Panc1 (cell line): Measurements from ENCODE around the gene CPA1. TPM values are rescaled to one million over a fixed set of nuclear protein-coding genes. Genes with fewer than 3 reads are reported as not detected.

Experiments
- ATAC-seq: fragments of 200-7000 bp; cut with Tn5 transposase; 2 replicates; pipeline ENCODE4 v1.9.1; 2020; ENCODE audit warnings: mild to moderate bottlenecking, moderate library complexity
- BruUV-seq: library from RNA; stranded (reverse); fragments of 400-500 nt; replicated peaks from 2 replicates; lab custom pipeline; 2021; lab: Mats Ljungman, UMichigan
- CTCF ChIA-PET: fragments of 300-600 bp; sonication (Branson Sonifier 250); formaldehyde crosslinking; loops from one replicate; lab custom pipeline; 2022; ENCODE audit warnings: antibody characterized with exemption; lab: Charles Lee
- POLR2A ChIA-PET: fragments of 300-600 bp; sonication (Branson Sonifier 250); formaldehyde crosslinking; loops from one replicate; lab custom pipeline; 2022; ENCODE audit warnings: antibody characterized with exemption; lab: Charles Lee
- DNase-seq: peaks from one replicate; pipeline ENCODE4 v3.0.0-alpha.2; 2010; ENCODE audit warnings: low read depth, low spot score
- H3K27ac ChIP-seq: 2 replicates; pipeline ENCODE4 v1.5.1; 2011; ENCODE audit warnings: mild to moderate bottlenecking, low read length, inconsistent platforms
- H3K27me3 ChIP-seq: fragments of 200-500 bp; sonication (Bioruptor generic); 2 replicates; pipeline ENCODE4 v1.6.0; 2014; ENCODE audit warnings: low read length, inconsistent platforms; ENCODE audit not compliant: control insufficient read depth, insufficient read depth
- H3K36me3 ChIP-seq: fragments of 200-500 bp; sonication (Bioruptor generic); 2 replicates; pipeline ENCODE4 v1.5.1; 2014; ENCODE audit warnings: inconsistent platforms, mild to moderate bottlenecking, low read length, moderate library complexity; ENCODE audit not compliant: control insufficient read depth, insufficient read depth
- H3K4me1 ChIP-seq: 2 replicates; pipeline ENCODE4 v1.5.1; 2011; ENCODE audit warnings: inconsistent platforms, mild to moderate bottlenecking, low read length, moderate library complexity; ENCODE audit not compliant: control insufficient read depth, insufficient read depth
- H3K4me3 ChIP-seq, 2 experiments: 2 replicates each; pipeline ENCODE4 v1.5.1; 2011 to 2012; ENCODE audit warnings: low read depth in 2 of 2, low read length in 2 of 2, mild to moderate bottlenecking in 2 of 2, inconsistent platforms in 1 of 2, moderate library complexity in 1 of 2
- H3K9me3 ChIP-seq: fragments of 200-500 bp; sonication (Bioruptor generic); 2 replicates; pipeline ENCODE4 v1.5.1; 2014; ENCODE audit warnings: low read depth, mild to moderate bottlenecking, inconsistent platforms, low read length, moderate library complexity; ENCODE audit not compliant: control insufficient read depth, insufficient read depth
- CTCF ChIP-seq: fragments of 450-650 bp; IDR thresholded peaks from 2 replicates; pipeline ENCODE4 v1.5.1; 2017; ENCODE audit warnings: mild to moderate bottlenecking
- POLR2AphosphoS5 ChIP-seq: IDR thresholded peaks from 2 replicates; pipeline ENCODE4 v1.6.1; 2012; ENCODE audit warnings: mild to moderate bottlenecking, low read depth, low read length, moderate library complexity
- REST ChIP-seq, 2 experiments: IDR thresholded peaks; 2 replicates each; pipeline ENCODE4 v1.6.1; 2011 to 2012; ENCODE audit warnings: low read depth in 2 of 2, control low read depth in 1 of 2, low read length in 1 of 2, mild to moderate bottlenecking in 1 of 2, moderate library complexity in 1 of 2; ENCODE audit not compliant: insufficient read depth in 1 of 2
- SIN3A ChIP-seq: IDR thresholded peaks from 2 replicates; pipeline ENCODE4 v1.6.1; 2012; ENCODE audit warnings: low read depth, mild to moderate bottlenecking, low read length, moderate library complexity, borderline replicate concordance; ENCODE audit not compliant: insufficient read depth
- TCF7L2 ChIP-seq: IDR thresholded peaks from 2 replicates; pipeline ENCODE4 v1.6.1; 2011; ENCODE audit warnings: mild to moderate bottlenecking, low read depth, low read length, inconsistent platforms
- in situ Hi-C: cut with HindIII; loops from 2 replicates; pipeline ENCODE4 v1.10.0; 2016; ENCODE audit warnings: low sequenced_read_pairs, low pct_unique_long_range_greater_than_20kb
- intact Hi-C: fragments of 100-400 bp; cut with micrococcal nuclease; formaldehyde crosslinking; loops from one replicate; pipeline ENCODE4 v1.10.0; 2022; ENCODE audit not compliant: unreplicated experiment
- total RNA-seq: library from RNA; stranded (reverse); gene quantifications from one replicate; pipeline ENCODE4 v1.2.1, GENCODE V29; 2021; ENCODE audit not compliant: unreplicated experiment

CPA1 gene
- total RNA-seq, 1 experiment from 2014 or later, result 7.6 TPM

- Histone ChIP-seq H3K4me3 (no peak overlapping the region), H3K27me3 (no peaks in the 10 kb centered on the region), H3K9me3 (no peaks in the 10 kb centered on the region), H3K27ac (no peak overlapping the region), H3K36me3 (no peaks in the 10 kb centered on the region), H3K4me1 (no peaks in the 10 kb centered on the region)
- BruUV-seq, result no TSS peak
- intact Hi-C loops (no loop called here), in situ Hi-C loops (no loop called here)
- DNase-seq (no peak), ATAC-seq (no peak)
- POLR2A ChIA-PET, result no interaction called here
- TF ChIP-seq TCF7L2, result no peak
- TF ChIP-seq CTCF, result no peak
- TF ChIP-seq REST (IDR thresholded peaks at IDR 0.05; ENCODE audit: insufficient read depth in 1 of 2, low read depth in 2 of 2, low read length in 1 of 2), result no peak
- no peak for TF ChIP-seq SIN3A
- no peak for TF ChIP-seq POLR2AphosphoS5
- CTCF ChIA-PET, result no interaction called here
Observed at GRCh38 chr7:130415006-130415405, 34.7 kb downstream of the CPA1 start.

- Histone ChIP-seq H3K27me3 (no peaks in the 10 kb centered on the region), H3K4me1 (no peaks in the 10 kb centered on the region), H3K4me3 (no peak overlapping the region), H3K36me3 (no peaks in the 10 kb centered on the region), H3K9me3 (no peaks in the 10 kb centered on the region), H3K27ac (no peak overlapping the region)
- no peak for DNase-seq
- ATAC-seq, result no peak
- intact Hi-C loops (no loop called here), in situ Hi-C loops (no loop called here)
- no TSS peak for BruUV-seq
- TF ChIP-seq SIN3A (no peak), POLR2AphosphoS5 (no peak), TCF7L2 (no peak), CTCF (no peak), REST (IDR thresholded peaks at IDR 0.05; ENCODE audit: insufficient read depth in 1 of 2, low read depth in 2 of 2, low read length in 1 of 2) (no peak)
- POLR2A ChIA-PET, result no interaction called here
- CTCF ChIA-PET, result no interaction called here
Observed at GRCh38 chr7:130417213-130417612, 36.9 kb downstream of the CPA1 start.
